ENCODE measurements around the gene PITHD1. TPM values are rescaled to one million over a fixed set of nuclear protein-coding genes. Genes with fewer than 3 reads are reported as not detected.

The PITHD1 gene
- total and polyA plus RNA-seq, 2 experiments from 2014 or later = 48.1 to 99.6 TPM

DNA sequence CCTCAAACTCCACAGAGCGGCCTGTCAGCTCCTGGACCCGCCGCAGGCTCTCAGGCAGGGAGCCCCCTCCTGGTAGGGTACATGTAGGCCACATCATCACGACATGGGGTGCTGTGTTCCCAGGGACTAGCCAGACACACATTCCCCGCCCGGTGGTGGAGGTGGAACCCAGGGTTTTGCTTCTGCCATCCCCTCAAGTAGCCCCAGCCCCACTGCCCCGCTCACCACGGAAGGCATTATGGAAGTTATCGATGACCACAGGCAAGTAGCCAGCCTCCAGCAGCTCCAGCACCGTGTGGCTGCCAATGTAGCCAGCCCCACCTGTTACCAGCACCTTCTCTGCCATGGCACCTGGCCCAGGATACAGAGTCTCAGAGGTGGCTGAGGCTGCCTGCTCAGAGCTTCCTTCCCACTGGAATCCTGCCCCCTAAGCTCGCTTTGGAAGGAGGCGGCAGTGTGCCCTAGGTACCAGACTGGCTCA is 20.5 kb downstream of the PITHD1 start:
- Histone ChIP-seq H3K4me3 (no peak overlapping the region), H3K9me3 (ENCODE audit: low read depth) (no peaks in the 10 kb centered on the region), H3K36me3 (no peaks in the 10 kb centered on the region), H3K27ac (peak overlapping the region; percentile 1), H3K4me1 (ENCODE audit: low read depth) (peaks cover 4% of the 10 kb centered on the region), H3K27me3 (no peaks in the 10 kb centered on the region)
- DNase-seq (ENCODE audit: low read depth in 1 of 2, low spot score in 1 of 2) = no peak
- TF ChIP-seq, protein P1, sequence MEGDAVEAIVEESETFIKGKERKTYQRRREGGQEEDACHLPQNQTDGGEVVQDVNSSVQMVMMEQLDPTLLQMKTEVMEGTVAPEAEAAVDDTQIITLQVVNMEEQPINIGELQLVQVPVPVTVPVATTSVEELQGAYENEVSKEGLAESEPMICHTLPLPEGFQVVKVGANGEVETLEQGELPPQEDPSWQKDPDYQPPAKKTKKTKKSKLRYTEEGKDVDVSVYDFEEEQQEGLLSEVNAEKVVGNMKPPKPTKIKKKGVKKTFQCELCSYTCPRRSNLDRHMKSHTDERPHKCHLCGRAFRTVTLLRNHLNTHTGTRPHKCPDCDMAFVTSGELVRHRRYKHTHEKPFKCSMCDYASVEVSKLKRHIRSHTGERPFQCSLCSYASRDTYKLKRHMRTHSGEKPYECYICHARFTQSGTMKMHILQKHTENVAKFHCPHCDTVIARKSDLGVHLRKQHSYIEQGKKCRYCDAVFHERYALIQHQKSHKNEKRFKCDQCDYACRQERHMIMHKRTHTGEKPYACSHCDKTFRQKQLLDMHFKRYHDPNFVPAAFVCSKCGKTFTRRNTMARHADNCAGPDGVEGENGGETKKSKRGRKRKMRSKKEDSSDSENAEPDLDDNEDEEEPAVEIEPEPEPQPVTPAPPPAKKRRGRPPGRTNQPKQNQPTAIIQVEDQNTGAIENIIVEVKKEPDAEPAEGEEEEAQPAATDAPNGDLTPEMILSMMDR (IDR thresholded peaks at IDR 0.05; ENCODE audit: low read depth, low read length) = peak; percentile 8

DNA sequence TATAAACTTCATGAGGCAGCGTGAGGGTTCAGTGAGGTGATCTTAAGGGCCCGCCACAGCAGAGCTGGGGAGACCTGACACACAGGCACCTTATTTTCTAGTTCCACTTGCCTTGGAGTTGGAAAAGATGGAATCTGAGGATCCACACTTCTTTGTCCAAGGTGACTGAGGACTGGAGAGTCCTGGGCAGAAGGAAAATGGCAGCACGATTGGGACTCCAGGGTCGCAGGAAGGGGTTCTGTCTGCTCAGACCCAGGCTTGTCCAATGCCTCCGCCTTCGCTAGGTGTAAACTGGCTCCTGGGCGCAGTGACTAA is 21.0 kb downstream of the PITHD1 start:
- Histone ChIP-seq H3K9me3 (ENCODE audit: low read depth) (no peaks in the 10 kb centered on the region), H3K27ac (peak overlapping the region; percentile 1), H3K36me3 (no peaks in the 10 kb centered on the region), H3K4me1 (ENCODE audit: low read depth) (peaks cover 4% of the 10 kb centered on the region), H3K27me3 (no peaks in the 10 kb centered on the region), H3K4me3 (no peak overlapping the region)
- DNase-seq (ENCODE audit: low read depth in 1 of 2, low spot score in 1 of 2) = no peak
- TF ChIP-seq, protein P1 (IDR thresholded peaks at IDR 0.05; ENCODE audit: low read depth, low read length) = no peak

DNA sequence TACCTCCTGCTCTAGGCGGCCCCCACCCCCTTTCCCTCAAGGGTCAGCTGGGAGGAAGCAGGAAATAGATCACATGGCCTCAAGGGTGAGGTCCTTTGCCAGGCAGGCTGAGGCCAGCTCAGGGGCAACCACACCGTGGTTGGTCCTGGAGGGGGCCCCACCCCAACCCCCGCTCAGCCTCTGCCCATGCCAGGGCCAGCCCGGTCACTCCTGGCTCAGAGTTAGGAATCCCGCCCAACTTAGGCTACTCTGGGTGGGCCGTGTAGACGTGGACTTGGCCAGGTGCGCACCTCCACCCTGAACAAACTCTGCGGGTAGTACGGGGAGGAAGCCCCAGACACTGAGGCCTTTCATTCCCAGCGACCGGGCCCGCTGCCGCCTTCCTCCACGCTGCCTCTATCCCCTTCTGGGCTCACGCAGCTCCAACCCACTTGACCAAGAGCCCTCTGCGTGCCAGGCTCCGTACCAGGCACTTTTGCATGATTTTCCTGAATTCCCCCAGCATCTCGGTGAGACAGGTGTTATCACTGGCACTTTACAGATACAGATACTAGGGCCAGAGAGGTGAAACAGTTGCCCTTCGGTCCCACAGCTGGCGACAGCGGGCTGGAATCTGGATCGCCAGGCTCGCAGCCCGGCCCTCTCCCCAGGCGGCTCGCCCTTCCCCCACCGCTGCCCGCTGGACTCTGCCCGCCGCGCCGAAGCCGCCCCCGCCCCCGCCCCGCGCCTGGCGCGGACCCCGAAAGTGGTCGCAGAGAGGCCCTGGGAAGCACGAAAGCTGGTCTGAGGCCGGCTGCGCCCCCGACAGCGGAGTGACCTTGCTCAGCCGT is 21.6 kb downstream of the PITHD1 start:
- DNase-seq (ENCODE audit: low read depth in 1 of 2, low spot score in 1 of 2) = peak; percentile 63 to 71
- H3K9me3 ChIP-seq (ENCODE audit: low read depth) = no peaks in the 10 kb centered on the region
- H3K36me3 ChIP-seq = no peaks in the 10 kb centered on the region
- TF ChIP-seq, protein P1 (IDR thresholded peaks at IDR 0.05; ENCODE audit: low read depth, low read length) = no peak
- H3K27ac ChIP-seq = peak overlapping the region; percentile 78
- H3K4me1 ChIP-seq (ENCODE audit: low read depth) = peaks cover 4% of the 10 kb centered on the region
- H3K27me3 ChIP-seq = no peaks in the 10 kb centered on the region
- H3K4me3 ChIP-seq = peak overlapping the region; percentile 58

DNA sequence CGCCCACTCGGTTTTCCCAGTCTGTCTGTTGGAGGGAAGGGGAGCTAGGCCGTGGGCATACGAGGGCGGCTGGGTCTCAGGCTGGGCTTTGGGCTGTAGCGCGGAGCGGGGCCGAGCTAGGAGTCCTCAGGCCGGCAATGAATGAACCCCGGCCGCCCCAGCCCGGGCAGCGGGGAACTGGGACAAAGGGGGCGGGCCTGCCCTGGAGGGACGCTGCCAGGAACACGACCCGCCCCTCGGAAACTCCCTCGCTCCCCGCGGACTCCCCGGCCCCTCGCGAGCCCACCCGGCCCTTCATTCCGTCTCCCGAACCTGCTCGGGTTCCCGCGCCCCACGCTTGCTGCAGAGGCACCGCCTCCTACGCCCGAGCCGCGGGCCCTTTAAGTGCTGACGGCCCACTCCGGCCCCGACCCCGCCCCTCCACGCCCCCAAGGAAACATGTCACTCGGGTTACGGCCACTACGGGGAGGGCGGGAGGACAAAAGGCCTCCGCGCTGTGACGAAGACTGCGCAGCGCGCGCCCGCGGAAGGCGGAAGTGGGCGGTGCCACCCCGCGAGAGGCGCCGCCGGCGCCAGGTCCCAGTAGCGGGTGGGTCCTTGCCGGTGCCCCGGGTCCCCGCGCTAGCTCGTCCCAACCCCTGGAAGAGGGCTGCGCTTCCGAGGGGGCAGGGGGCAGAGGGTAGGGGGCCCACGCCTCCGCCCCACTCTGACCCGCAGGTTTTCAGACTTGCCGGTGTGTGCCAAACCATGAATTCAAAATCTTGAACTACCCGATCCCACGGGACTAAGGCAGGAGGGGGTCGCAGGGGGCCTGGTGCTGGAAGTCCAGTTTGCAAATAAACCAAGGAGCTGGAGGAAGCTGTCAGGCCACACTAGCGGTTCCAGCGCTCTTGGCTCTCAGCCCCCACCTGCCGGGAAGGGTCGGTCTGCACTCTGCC is 22.5 kb downstream of the PITHD1 start, which contains the start of gene GALE:
TSS of gene GALE (minus strand) at position 355 of the 938 bp plus-strand sequence. CDS start 1,747 bp downstream, outside the sequence.
- Histone ChIP-seq H3K27ac (peak within 1 kb of the TSS; percentile 78), H3K9me3 (ENCODE audit: low read depth) (no peaks in the 10 kb centered on the region), H3K4me1 (ENCODE audit: low read depth) (peaks cover 4% of the 10 kb centered on the region), H3K27me3 (no peaks in the 10 kb centered on the region), H3K4me3 (peak within 1 kb of the TSS; percentile 58), H3K36me3 (no peaks in the 10 kb centered on the region)
- TF ChIP-seq, protein P1 (IDR thresholded peaks at IDR 0.05; ENCODE audit: low read depth, low read length) = no peak
- DNase-seq (ENCODE audit: low read depth in 1 of 2, low spot score in 1 of 2) = peak; percentile 94 to 97

DNA sequence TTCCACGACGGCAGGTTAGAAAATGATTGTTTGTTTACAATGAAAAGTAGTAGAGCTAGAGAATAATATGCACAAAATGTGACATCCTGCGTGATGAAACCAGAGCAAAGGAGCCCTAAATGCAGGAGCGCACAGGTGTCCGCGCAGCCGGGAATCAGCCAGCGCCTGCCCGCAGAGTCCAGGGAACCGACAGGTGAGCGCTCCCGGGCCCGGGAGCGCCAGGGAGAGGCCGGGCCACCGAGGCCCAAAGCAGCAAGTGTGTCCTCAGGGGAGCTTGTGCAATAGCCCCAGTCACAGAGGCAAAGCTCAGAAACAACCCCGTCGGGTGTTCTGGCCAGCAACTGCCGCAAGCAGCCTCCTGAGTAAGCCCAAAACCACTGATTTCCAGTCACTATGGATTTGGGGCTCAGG is 23.1 kb downstream of the PITHD1 start:
- Histone ChIP-seq H3K4me3 (peak overlapping the region; percentile 58), H3K9me3 (ENCODE audit: low read depth) (no peaks in the 10 kb centered on the region), H3K27ac (peak overlapping the region; percentile 78), H3K4me1 (ENCODE audit: low read depth) (peaks cover 4% of the 10 kb centered on the region), H3K27me3 (no peaks in the 10 kb centered on the region), H3K36me3 (no peaks in the 10 kb centered on the region)
- TF ChIP-seq, protein P1 (IDR thresholded peaks at IDR 0.05; ENCODE audit: low read depth, low read length) = no peak
- DNase-seq (ENCODE audit: low read depth in 1 of 2, low spot score in 1 of 2) = no peak

All from cardiac muscle cell (in vitro differentiated cells and primary cell).